CD4-positive, CD25-positive, alpha-beta regulatory T cell (primary cell): ENCODE measurements around the gene CSNK2A3. TPM values are rescaled to one million over a fixed set of nuclear protein-coding genes. Genes with fewer than 3 reads are reported as not detected.

Source experiments
- ATAC-seq, 2 donors: fragments of 150-1000 bp; cut with Tn5 transposase; one replicate each; pipeline ENCODE4 v1.10.0; 2021; ENCODE audit warnings: low read depth in 2 of 2, moderate number of reproducible peaks in 2 of 2, moderate library complexity in 1 of 2
- DNase-seq, 3 donors: peaks; one replicate each; pipeline versions ENCODE4 v3.0.0 to v3.0.0-alpha.2; 2012 to 2022; ENCODE audit warnings: mixed read lengths in 1 of 3
- H3K27ac ChIP-seq: one replicate; pipeline ENCODE4 v1.7.0; 2013; ENCODE audit warnings: mild to moderate bottlenecking, low read length; ENCODE audit not compliant: insufficient read depth, poor library complexity, severe bottlenecking
- H3K27me3 ChIP-seq: one replicate; pipeline ENCODE4 v1.7.0; 2013; ENCODE audit warnings: low read length; ENCODE audit not compliant: control insufficient read depth, insufficient read depth
- H3K36me3 ChIP-seq: one replicate; pipeline ENCODE4 v1.7.0; 2013; ENCODE audit warnings: mild to moderate bottlenecking, low read length, moderate library complexity; ENCODE audit not compliant: control insufficient read depth, insufficient read depth
- H3K4me1 ChIP-seq: 2 replicates; pipeline ENCODE4 v1.7.0; 2013; ENCODE audit warnings: mild to moderate bottlenecking, low read length; ENCODE audit not compliant: insufficient read depth, control insufficient read depth, poor library complexity, severe bottlenecking
- H3K4me3 ChIP-seq: one replicate; pipeline ENCODE4 v1.7.0; 2013; ENCODE audit warnings: low read depth, mild to moderate bottlenecking, low read length, moderate library complexity
- H3K9me3 ChIP-seq, 2 experiments: 1 replicate in 1 of 2; 2 replicates in 1 of 2; pipeline ENCODE4 v1.7.0; 2013; ENCODE audit warnings: low read length in 2 of 2, mild to moderate bottlenecking in 1 of 2, moderate library complexity in 1 of 2; ENCODE audit not compliant: control insufficient read depth in 2 of 2
- H3K27ac Mint-ChIP-seq, 3 donors: one replicate each; pipeline ENCODE4 v1.8.0; 2020 to 2022; ENCODE audit warnings: mild to moderate bottlenecking in 3 of 3, mixed read lengths in 3 of 3, moderate library complexity in 2 of 3
- H3K27me3 Mint-ChIP-seq: one replicate; pipeline ENCODE4 v1.8.0; 2022; ENCODE audit warnings: mild to moderate bottlenecking, mixed read lengths
- H3K36me3 Mint-ChIP-seq: one replicate; pipeline ENCODE4 v1.8.0; 2020; ENCODE audit warnings: mixed read lengths
- H3K4me1 Mint-ChIP-seq, 4 donors: one replicate each; pipeline ENCODE4 v1.8.0; 2020 to 2022; ENCODE audit warnings: mixed read lengths in 4 of 4, mild to moderate bottlenecking in 1 of 4
- H3K4me3 Mint-ChIP-seq, 4 donors: one replicate each; pipeline ENCODE4 v1.8.0; 2020 to 2022; ENCODE audit warnings: mild to moderate bottlenecking in 4 of 4, mixed read lengths in 4 of 4, moderate library complexity in 3 of 4
- H3K9me3 Mint-ChIP-seq, 7 donors: one replicate each; pipeline ENCODE4 v1.8.0; 2020 to 2022; ENCODE audit warnings: mixed read lengths in 7 of 7, mild to moderate bottlenecking in 3 of 7, moderate library complexity in 2 of 7
- polyA plus RNA-seq, 4 donors: library from polyadenylated mRNA; unstranded; fragments of 300-500 nt; fragmentation: Illumina TruSeq; gene quantifications; one replicate each; pipeline ENCODE4 v1.2.3, GENCODE V29; 2021
- total RNA-seq: library from RNA; stranded (reverse); gene quantifications from one replicate; pipeline ENCODE4 v1.2.3, GENCODE V29; 2022

The CSNK2A3 gene
- total and polyA plus RNA-seq, 5 donors from 2014 or later = 1.2 to 1.6 (median 1.3) TPM; not detected in 1

DNA sequence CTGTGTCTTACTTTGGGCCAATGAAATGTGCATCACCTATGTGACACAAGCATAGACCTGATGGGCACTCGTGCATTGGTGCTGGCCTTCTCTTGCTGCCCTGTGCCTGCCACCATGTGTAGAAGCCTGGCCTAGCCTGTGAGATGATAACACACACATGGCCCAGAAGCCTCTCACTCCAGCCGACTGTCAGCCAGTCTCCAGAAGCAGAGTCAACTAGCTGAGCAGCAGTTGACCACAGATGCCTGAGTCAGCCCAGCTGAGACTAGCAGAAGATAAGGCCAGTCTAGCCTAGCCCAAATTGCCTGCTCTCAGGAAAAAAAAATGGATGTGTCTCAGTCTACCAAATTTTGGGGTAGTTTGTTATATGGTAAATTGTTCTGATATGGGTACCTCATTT, 46.2 kb downstream of the CSNK2A3 start:
- Mint-ChIP-seq H3K9me3 (peaks cover 0 to 4% (median 0%) of the 10 kb centered on the region in 7 donors), H3K4me3 (no peak overlapping the region), H3K36me3 (no peaks in the 10 kb centered on the region), H3K27me3 (no peaks in the 10 kb centered on the region), H3K27ac (no peak overlapping the region), H3K4me1 (peaks cover 0 to 7% (median 2%) of the 10 kb centered on the region in 4 donors)
- no peaks in the 10 kb centered on the region for H3K9me3 ChIP-seq
- no peak overlapping the region for H3K4me3 ChIP-seq
- H3K4me1 ChIP-seq = no peaks in the 10 kb centered on the region
- no peak overlapping the region for H3K27ac ChIP-seq
- DNase-seq = no peak
- H3K27me3 ChIP-seq = no peaks in the 10 kb centered on the region
- ATAC-seq = no peak
- no peaks in the 10 kb centered on the region for H3K36me3 ChIP-seq

DNA sequence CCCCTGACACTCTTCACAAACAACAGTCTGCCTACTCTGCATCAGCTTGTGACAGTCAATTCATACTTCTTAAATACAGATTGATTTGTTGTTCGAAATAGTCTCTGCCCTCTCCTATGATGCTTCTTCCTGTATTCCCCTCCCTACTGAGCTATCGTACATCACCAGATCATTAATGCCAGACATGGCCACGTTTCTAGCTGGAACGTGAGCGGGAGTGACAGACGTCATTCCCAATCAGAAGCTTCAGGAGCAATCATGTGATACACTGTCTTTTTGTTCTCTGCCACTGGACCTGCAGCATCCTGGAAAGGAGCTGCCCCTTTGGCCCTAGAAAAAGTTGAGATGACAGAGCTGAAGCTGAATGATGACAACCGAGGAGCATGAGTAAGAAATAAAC, 48.5 kb downstream of the CSNK2A3 start:
- Mint-ChIP-seq H3K4me3 (no peak overlapping the region), H3K27me3 (peaks cover 5% of the 10 kb centered on the region), H3K9me3 (peaks cover 0 to 1% (median 0%) of the 10 kb centered on the region in 7 donors), H3K27ac (no peak overlapping the region), H3K4me1 (no peaks in the 10 kb centered on the region), H3K36me3 (no peaks in the 10 kb centered on the region)
- Histone ChIP-seq H3K4me3 (no peak overlapping the region), H3K4me1 (no peaks in the 10 kb centered on the region), H3K27me3 (no peaks in the 10 kb centered on the region), H3K27ac (no peak overlapping the region), H3K9me3 (no peaks in the 10 kb centered on the region), H3K36me3 (no peaks in the 10 kb centered on the region)
- ATAC-seq = no peak
- DNase-seq = no peak

DNA sequence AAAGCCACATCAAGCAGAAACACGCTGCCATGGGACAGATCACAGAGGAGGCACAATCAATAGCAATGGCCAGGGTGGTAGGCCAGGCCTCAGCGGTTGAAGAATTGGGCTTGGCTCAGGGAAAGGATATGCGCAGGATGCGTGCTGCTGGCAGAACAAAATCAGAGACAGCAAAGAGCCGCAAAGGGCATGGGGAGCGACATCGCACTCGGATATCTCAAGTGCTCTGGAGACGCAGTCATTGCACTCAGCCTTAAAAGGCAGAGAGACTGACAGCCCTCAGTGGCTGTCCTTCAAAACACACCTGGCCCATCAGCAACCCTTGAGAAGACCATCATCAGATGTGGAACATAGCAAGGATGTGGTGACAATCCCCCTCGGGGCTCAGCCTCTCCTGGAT, 50.5 kb downstream of the CSNK2A3 start:
- no peaks in the 10 kb centered on the region for H3K36me3 Mint-ChIP-seq
- no peak for DNase-seq

More for the DNA sequence above, 50.5 kb downstream of the CSNK2A3 start:
- Histone ChIP-seq H3K27me3 (no peaks in the 10 kb centered on the region), H3K9me3 (no peaks in the 10 kb centered on the region), H3K36me3 (no peaks in the 10 kb centered on the region), H3K27ac (no peak overlapping the region), H3K4me3 (no peak overlapping the region), H3K4me1 (no peaks in the 10 kb centered on the region)
- H3K4me1 Mint-ChIP-seq = no peaks in the 10 kb centered on the region
- no peak for ATAC-seq
- H3K27ac Mint-ChIP-seq = no peak overlapping the region
- peaks cover 0 to under 1% (median 0%) of the 10 kb centered on the region in 7 donors for H3K9me3 Mint-ChIP-seq
- peaks cover 5% of the 10 kb centered on the region for H3K27me3 Mint-ChIP-seq
- no peak overlapping the region for H3K4me3 Mint-ChIP-seq
